HG03066 (cell line): ENCODE results near the gene GSN.

Source experiments
- ATAC-seq: cut with Tn5 transposase; IDR thresholded peaks from one replicate; pipeline ENCODE4 v1.9.1; 2021; ENCODE audit warnings: low read depth; ENCODE audit not compliant: unreplicated experiment

The GSN gene

DNA sequence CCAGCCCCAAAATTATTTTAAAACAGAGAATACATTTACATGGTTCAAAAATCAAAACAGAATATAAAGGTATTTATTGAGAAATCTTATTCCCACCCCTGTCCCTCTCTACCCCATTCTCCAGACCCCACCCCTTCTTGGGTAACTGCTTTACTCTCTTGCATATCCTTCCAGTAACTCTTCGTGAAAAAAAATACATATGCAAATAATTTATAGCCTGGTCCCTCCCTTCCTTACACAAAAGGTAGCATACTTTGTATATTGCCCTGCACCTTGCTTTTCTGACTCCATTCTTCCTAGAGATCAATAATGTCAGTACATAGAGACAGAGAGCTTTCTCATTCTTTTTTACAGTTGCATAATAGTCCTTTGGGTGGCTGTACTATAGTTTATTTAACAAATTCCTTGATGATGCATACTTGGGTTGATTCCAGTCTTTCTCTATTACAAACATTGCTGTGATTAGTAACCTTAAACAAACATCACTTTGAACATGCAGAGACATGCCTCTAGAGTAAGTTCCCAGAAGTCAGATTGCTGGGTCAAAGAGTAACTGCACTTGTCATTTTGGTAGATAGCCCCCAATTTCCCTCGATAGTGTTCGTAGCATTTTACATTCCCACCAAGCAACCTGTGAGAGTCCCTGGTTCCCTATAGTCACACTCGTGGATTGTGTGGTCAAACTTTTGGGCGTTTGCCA is 54.2 kb downstream of the GSN start:
- no peak for ATAC-seq

- ATAC-seq: no peak
Observed at GRCh38 chr9:121322737-121323448, 54.9 kb downstream of the GSN start.

GRCh38 chr9:121323449-121324151 is 55.6 kb downstream of the GSN start:
- ATAC-seq: no peak

DNA sequence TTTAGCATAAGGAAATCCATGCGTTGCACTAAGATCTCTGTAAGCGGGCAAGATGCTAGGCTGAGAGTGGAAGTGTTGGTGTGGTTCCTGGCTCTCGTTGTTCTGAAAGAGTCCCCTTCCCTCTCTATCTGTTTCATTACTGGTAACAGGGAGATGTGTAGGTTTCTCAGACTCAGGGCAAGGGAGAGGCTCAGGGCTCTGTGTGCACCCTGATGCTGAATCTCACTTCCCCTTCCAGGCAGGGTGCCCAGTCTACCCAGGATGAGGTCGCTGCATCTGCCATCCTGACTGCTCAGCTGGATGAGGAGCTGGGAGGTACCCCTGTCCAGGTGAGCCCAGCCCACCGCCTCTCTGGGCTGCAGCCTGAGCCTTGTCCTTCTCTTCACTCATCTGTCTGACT is 56.4 kb downstream of the GSN start:
- ATAC-seq: no peak

- ATAC-seq: no peak
Observed at GRCh38 chr9:121324755-121325154, 56.8 kb downstream of the GSN start.

DNA sequence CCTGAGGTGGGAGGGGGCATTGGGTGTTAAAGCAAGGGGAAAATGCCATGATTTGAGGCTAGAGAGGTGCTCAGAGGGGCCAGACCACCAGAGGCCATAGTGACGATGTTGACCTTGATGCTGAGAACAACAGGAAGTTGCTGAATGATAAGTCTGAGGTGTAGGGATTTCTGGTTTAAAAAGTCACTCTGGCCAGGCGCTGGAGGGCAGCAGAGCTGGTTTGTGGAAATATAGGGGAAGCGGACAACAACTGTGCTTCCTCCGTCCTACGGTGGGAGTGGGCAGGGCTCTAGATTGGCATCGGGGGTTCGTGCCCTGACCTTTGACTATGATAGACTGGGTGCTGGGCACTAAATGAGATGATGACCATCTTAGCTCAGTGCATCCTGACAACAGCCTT is 57.4 kb downstream of the GSN start:
- ATAC-seq: no peak

GRCh38 chr9:121326130-121326838 is 58.3 kb downstream of the GSN start:
- ATAC-seq: no peak

- ATAC-seq: no peak
Observed at GRCh38 chr9:121326901-121327613, 59.1 kb downstream of the GSN start.

GRCh38 chr9:121328476-121328875 is 60.5 kb downstream of the GSN start:
- no peak for ATAC-seq

DNA sequence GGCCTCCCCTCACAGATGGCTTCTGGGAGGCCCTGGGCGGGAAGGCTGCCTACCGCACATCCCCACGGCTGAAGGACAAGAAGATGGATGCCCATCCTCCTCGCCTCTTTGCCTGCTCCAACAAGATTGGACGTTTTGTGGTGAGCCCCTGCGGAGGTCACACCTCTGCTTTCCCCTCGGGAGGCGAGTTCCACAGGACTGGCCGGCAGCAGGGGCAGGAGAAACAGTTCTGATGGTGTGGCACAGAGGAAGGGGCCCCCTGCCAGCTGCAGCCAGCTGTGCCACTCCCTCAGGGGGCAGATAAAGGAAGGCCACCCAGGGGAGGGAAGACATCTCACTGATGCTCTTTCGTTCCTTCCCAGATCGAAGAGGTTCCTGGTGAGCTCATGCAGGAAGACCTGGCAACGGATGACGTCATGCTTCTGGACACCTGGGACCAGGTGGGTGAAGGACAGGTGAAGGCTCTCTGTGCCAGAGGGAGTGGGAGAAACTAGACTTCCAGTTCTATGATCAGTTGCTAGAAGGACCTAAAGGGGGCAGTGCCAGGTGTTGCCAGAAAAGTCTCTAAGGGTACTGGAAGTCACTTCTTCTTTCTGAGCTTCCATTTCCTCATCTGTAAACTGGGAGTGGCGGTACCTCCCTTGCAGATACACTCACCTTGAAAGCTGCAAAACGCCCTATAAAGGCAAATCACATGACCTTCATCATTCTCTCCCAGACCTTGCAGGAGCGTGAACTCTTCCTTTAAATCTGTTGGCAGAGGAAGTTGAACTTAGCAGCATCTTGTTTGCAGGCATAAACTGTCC is 61.1 kb downstream of the GSN start:
- no peak for ATAC-seq

DNA sequence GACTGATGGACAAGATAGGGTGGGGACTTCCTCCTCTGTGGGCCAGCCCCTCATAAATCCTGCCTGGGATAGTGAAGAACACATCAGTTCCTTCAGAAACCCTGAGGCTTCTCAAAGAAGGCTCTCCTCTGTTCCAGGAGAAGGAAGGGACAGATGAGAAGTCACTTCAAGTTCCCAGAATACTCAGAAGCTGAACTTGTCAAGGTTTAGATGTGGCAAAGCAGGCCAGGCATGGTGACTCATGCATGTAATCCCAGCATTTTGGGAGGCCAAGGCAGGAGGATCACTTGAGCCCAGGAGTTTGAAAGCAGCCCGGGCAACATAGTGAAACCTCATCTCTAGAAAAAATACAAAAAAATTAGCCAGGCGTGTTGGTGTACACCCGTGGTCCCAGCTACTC is 63.6 kb downstream of the GSN start:
- no peak for ATAC-seq

- ATAC-seq: no peak
Observed at GRCh38 chr9:121331992-121332685, 64.2 kb downstream of the GSN start.

GRCh38 chr9:121333950-121334773 is 66.2 kb downstream of the GSN start:
- no peak for ATAC-seq

- no peak for ATAC-seq
Observed at GRCh38 chr9:121336665-121337064, 68.7 kb downstream of the GSN start.

DNA sequence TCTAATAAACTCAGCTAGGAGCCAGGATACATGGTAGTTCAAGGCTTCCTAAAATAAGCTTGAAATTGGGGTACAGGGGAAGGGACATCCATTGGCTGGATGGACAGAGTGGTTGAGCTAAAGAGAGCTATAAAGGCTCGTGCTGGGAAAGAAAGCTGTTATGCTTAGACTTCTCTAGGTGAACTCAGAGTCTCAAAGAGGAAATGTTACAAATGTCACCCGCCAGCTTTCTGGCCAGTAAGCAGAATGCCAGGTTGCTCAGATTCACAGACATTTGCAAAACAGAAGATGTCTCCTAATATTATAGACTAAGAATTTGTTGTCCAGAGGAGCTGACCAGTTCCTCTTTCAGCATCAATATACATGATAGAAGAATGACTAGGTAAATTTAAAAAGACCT is 71.5 kb downstream of the GSN start:
- ATAC-seq: no peak

GRCh38 chr9:121340676-121341392 is 72.9 kb downstream of the GSN start:
- peak; percentile 74 for ATAC-seq

DNA sequence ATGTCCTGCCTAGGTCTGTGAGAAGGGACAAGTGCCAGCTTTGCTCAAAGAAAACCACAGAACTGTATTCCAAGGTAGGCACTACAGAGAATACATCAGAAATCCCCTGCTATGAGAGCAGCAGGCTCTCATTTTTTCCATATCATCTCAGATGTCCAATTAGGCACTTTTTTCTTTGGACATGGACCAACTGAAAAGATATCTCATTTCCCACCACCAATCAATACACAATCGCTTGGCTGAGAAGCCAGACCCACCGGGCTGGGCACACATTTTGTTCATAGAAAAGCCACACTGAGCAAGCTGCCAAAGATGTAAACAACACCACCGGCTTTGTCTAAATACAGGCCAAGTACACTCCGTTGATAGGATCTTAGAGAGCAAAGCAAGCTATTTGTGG is 76.2 kb downstream of the GSN start:
- no peak for ATAC-seq

DNA sequence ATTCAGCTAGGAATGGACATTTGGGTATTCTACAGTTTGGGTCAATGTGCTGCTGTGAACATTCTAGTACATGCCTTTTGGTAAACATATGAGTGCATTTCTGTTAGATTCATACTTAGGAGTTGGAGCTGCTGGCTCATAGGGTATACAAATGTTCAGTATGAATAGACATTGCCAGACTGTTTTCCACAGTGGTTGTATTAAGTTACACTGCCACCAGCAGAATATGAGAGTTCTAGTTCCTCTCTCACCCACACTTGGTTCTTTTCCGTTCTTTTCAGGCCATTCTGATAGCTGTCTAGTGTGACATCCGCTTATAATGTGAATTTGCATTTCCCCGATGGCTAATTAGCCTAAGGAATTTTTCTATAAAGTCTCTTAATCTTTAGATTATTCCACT is 77.1 kb downstream of the GSN start:
- ATAC-seq: no peak
